Hematopoietic multipotent progenitor cell (in vitro differentiated cells): Measurements from ENCODE around the gene SEC23B. TPM values are rescaled to one million over a fixed set of nuclear protein-coding genes. Genes with fewer than 3 reads are reported as not detected.
A peak's percentile ranks its signal among the peaks of the same experiment; 100 is the strongest.

Experiments
- DNase-seq, 3 donors: peaks; one replicate each; pipeline ENCODE4 v3.0.0-alpha.2; 2011 to 2015; ENCODE audit warnings: low read depth in 2 of 3, low spot score in 2 of 3
- small RNA-seq: library from RNA; depleted of rRNA; stranded (forward); fragments of <200 nt; gene quantifications from one replicate; pipeline ENCODE3, GENCODE V24; 2012
- total RNA-seq: library from RNA; depleted of rRNA; stranded (reverse); fragments of >200 nt; gene quantifications from one replicate; pipeline ENCODE4 v1.2.3, GENCODE V29; 2012

SEC23B gene
- total RNA-seq, 1 donor = 53.1 TPM

DNA sequence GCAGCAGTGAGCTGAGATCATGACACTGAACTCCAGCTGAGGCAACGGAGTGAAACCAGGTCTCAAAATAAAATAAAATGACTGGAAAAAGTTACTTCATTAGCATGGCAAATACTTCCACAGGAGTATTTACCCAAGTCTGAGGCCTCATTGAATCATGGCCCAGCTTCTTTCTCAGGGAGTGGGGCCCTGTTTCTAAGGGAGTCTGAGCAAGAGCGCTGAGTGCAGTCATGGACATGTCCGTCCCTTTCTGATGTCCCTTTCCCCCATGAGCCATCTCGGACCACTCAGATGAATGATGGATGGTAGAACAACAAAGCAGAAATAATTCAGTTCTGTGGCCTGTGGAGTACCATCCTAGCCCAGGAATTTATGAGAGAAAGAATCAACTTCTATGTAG is 72.3 kb downstream of the SEC23B start:
- no peak for DNase-seq

DNA sequence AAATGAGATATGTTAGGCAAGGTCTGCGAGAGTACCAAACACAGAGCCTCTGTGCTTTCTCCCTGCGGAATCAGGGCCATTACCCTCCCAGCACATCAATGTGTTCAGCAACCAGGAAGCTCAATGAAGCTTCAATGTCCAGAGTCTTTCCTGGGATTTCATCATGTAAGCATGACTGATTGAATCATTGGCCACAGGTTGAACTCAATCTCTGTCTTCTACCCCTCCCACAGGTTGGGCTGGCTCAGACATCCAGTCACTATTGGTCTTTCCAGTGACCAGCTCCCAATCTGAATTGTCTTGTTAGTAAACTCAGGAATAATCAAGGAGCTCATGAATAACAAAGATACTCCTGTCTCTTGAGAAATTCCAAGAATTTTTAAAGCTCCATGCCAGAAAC is 77.4 kb downstream of the SEC23B start:
- DNase-seq = no peak

- DNase-seq = peak; percentile 47 to 88 (median 88)
Measured at GRCh38 chr20:18587665-18588573, 80.2 kb downstream of the SEC23B start, which contains the start of gene DTD1. Gene DTD1 (plus strand): TSS chr20:18588054. CDS start chr20:18588073, 19 bp downstream.

GRCh38 chr20:18588574-18588933 is 80.8 kb downstream of the SEC23B start:
- DNase-seq = peak in 1 of 3 donors; percentile 15

GRCh38 chr20:18589941-18590674 is 82.4 kb downstream of the SEC23B start:
- DNase-seq = peak in 1 of 3 donors; percentile 53

DNA sequence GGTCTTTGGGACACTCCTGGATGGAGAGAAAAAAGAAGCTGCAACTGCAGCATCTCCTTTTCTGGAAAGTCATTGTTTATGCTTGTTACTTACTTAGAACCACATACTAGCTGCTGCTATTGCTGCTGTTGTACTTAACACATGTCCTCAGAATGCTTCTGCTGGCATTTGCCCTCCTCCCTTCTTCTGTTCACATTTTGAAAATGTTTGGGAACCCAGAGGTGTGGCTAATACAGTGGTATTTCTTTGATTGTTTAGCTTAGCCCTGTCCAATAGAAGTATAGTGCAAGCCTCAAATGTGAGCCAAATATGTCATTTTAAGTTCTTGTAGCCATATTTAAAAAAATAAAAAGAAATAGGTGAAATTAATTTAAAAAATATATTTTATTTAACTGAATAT is 88.5 kb downstream of the SEC23B start:
- no peak for DNase-seq

DNA sequence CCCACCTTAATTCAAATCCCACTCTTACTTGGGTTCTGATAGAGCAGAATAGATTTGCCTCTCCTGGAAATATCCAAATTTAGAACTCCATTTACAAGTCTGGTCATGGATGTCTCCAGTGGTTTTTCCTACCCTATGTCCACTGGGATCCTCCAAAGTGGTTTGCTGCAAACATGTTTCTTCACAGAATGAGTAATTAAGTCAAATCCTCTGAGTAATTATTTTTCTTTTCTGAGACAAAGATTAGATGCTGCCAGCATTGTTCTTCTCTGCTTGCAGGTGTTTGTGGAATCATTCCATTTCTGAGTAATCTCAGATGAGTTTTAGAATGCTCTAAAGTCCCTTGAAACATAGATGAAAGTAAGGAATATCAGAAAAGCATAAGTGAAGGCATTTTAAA is 102.0 kb downstream of the SEC23B start:
- DNase-seq = no peak

Small RNA genes within 50 kb of the gene (small RNA-seq; reads per million reads assigned to genes)
- gene MIR3192 (not detected), gene RN7SL638P (not detected), gene RNU6ATAC34P (not detected)

Other genes with a start within 250 kb of the SEC23B start
- 12.7 TPM for gene ZNF133, start 219.4 kb upstream of the SEC23B start, total RNA-seq
- gene DZANK1, start 40.9 kb upstream of the SEC23B start, total RNA-seq = 1.9 TPM
- gene POLR3F, start 40.5 kb upstream of the SEC23B start, total RNA-seq = 4.0 TPM
- 10.0 TPM for gene RBBP9, start 10.7 kb upstream of the SEC23B start, total RNA-seq
- 92.6 TPM for gene SMIM26, start 59.5 kb downstream of the SEC23B start, total RNA-seq
- gene DTD1, start 80.1 kb downstream of the SEC23B start, total RNA-seq = 39.6 TPM